Muscle of back (tissue), 11 donors: ENCODE results near the gene SOAT2. TPM values are rescaled to one million over a fixed set of nuclear protein-coding genes. Genes with fewer than 3 reads are reported as not detected.
"Not testable (repeated sequence)": the region's sequence is repeated elsewhere in the genome, so short reads cannot be mapped to it uniquely, and the experiment has no call there.

Experiments
- DNase-seq, 3 donors: peaks; one replicate each; pipeline versions ENCODE4 v3.0.0 to v3.0.0-alpha.2; 2013
- polyA plus RNA-seq, 10 donors: library from polyadenylated mRNA; unstranded; fragments of 120-200 nt; gene quantifications; one replicate each; pipeline ENCODE4 v1.2.1, GENCODE V29; 2013; ENCODE audit not compliant: insufficient read length in 10 of 10

SOAT2 gene
- polyA plus RNA-seq, 10 donors, result 0.12 to 0.45 (median 0.22) TPM; not detected in 2

GRCh38 chr12:53079226-53080117, 23.8 kb upstream of the SOAT2 start, which contains the start of gene SPRYD3:
TSS of gene SPRYD3 (minus strand) at chr12:53079390. CDS start at chr12:53079333, 57 bp downstream.
- DNase-seq, result peak; percentile 96 to 99 (median 97)

- no peak for DNase-seq
Observed at GRCh38 chr12:53082637-53083175, 20.6 kb upstream of the SOAT2 start.

- peak in 1 of 3 donors; percentile 52 for DNase-seq
Observed at GRCh38 chr12:53086361-53086760, 16.9 kb upstream of the SOAT2 start.

- DNase-seq, result no peak
Observed at GRCh38 chr12:53090105-53090504, 13.2 kb upstream of the SOAT2 start.

- no peak for DNase-seq
Observed at GRCh38 chr12:53090554-53090953, 12.7 kb upstream of the SOAT2 start.

GRCh38 chr12:53091756-53092155, 11.5 kb upstream of the SOAT2 start:
- DNase-seq, result no peak

- DNase-seq, result no peak
Observed at GRCh38 chr12:53093777-53094393, 9.4 kb upstream of the SOAT2 start.

GRCh38 chr12:53094394-53094787, 8.9 kb upstream of the SOAT2 start:
- no peak for DNase-seq

- not testable (repeated sequence) for DNase-seq
Observed at GRCh38 chr12:53094796-53095595, 8.3 kb upstream of the SOAT2 start.

- not testable (repeated sequence) for DNase-seq
Observed at GRCh38 chr12:53095596-53095895, 7.7 kb upstream of the SOAT2 start.

- peak; percentile 77 to 92 (median 82) for DNase-seq
Observed at GRCh38 chr12:53096089-53096741, 7.1 kb upstream of the SOAT2 start.

GRCh38 chr12:53096759-53097158, 6.5 kb upstream of the SOAT2 start:
- DNase-seq, result peak in 1 of 3 donors; percentile 70

- DNase-seq, result peak; percentile 57 to 91 (median 79)
Observed at GRCh38 chr12:53097207-53097563, 6.1 kb upstream of the SOAT2 start.

- peak; percentile 38 to 87 (median 60) for DNase-seq
Observed at GRCh38 chr12:53097564-53098353, 5.5 kb upstream of the SOAT2 start, which contains the start of gene IGFBP6. TSS of gene IGFBP6 (plus strand) at chr12:53097667. CDS start at chr12:53097718, 51 bp downstream.

GRCh38 chr12:53098354-53098981, 4.8 kb upstream of the SOAT2 start:
- peak; percentile 46 to 75 (median 74) for DNase-seq

- DNase-seq, result peak; percentile 92 to 95 (median 94)
Observed at GRCh38 chr12:53099071-53099882, 4.0 kb upstream of the SOAT2 start.

- DNase-seq, result no peak
Observed at GRCh38 chr12:53100466-53101151, 2.7 kb upstream of the SOAT2 start.

- no peak for DNase-seq
Observed at GRCh38 chr12:53101266-53101665, 2.0 kb upstream of the SOAT2 start.
